ENCODE data around the gene LCN10.
"Not testable (repeated sequence)": the region's sequence is repeated elsewhere in the genome, so short reads cannot be mapped to it uniquely, and the experiment has no call there.

Gene LCN10

DNA sequence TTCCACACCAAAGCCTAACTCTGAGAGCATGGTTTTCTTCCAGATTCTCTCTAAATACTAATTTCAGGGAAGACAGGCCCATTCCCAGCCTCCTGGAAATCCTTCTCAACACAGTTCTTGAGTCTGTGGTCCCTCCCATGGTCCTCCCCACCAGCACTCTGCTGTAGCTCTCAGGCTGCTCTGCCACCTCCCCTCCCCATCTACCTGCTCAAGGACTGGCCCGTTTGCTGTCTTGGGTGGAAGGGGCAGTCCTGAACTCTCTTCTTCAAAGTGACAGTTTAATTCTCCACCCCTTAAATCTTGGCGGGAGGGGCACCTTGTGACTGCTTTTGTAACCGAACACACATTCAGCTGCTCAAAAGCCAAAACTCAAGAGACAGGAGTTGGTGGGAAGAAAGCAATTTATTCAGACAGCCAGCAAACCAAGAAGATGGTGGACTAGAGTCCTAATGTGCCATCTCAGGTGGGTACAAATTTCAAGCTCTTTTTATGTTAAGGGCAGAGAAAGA, 29.2 kb upstream of the LCN10 start:
- no peak for DNase-seq

DNA sequence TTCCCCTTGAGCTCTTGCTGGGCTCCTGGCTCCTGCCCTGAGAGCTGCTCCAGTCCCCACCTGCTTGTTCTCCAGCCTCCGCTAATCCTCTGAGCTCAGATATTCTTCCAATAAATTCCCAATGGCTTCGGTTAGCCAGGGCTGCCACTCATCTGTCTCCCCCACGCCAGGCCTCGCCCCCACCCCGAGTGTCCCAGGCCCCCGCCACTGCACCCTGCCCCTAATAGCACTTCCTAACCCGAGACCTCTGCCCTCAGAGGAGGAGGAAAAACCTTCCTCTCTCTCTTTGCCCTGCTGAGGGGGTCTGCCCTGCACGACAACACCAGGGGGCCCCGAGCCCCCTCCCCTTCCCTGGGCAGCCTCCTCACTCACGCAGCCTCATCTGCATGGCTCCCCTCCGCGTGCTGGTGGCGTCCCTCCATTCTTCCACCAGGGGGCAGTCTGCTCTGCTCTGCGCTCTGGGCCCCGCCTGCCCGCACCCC, 27.0 kb upstream of the LCN10 start:
- DNase-seq, result no peak

DNA sequence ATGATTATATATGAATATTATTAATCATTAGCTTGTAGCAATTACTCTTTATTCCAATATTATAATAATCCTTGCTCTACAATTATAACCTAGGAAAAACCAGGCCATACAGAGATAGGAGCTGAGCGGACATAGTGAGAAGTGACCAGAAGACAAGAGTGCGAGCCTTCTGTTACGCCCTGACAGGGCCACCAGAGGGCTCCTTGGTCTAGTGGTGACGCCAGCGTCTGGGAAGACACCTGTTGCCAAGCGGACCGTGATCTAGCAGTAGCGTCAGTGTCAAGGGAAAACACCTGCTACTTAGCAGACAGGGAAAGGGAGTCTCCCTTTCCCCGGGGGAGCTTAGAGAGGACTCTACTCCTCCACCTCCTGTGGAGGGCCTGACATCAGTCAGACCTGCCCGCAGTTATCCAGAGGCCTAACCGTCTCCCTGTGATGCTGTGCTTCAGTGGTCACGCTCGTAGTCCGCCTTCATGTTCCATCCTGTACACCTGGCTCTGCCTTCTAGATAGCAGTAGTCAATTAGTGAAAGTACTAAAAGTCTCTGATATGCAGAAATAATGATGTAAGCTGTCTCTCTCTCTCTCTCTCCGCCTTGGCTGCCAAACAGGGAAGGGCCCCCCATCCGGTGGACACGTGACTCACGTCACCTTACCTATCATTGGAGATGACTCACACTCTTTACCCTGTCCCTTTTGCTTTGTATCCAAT, 23.8 kb upstream of the LCN10 start:
- DNase-seq, result not testable (repeated sequence)

DNA sequence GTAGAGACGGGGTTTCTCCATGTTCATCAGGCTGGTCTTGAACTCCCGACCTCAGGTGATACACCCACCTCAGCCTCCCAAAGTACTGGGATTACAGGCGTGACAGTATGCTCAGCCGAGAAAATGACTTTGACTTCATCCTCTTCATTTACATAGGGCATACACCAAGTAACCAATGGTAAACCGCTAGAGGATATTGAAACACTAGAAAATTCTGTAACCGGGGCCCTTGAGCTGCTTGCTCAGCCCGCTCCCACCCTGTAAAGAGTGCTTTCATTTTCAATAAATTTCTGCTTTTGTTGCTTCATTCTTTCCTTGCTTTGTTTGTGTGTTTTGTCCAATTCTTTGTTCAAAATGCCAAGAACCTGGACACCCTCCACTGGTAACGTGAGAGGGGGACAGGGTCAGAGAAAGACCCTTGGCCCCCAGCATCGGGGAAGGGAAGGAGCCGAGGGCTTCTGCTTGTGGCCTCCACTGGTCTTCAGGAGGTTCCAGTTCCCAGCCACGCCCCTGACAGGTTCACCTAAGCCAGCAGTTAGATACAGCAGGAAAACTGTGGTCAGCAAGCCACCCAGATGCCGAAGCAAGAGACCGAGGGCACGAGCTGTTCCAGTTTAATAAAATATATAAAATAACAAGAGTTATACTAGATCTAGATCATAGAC, 23.1 kb upstream of the LCN10 start:
- DNase-seq, result not testable (repeated sequence)

DNA sequence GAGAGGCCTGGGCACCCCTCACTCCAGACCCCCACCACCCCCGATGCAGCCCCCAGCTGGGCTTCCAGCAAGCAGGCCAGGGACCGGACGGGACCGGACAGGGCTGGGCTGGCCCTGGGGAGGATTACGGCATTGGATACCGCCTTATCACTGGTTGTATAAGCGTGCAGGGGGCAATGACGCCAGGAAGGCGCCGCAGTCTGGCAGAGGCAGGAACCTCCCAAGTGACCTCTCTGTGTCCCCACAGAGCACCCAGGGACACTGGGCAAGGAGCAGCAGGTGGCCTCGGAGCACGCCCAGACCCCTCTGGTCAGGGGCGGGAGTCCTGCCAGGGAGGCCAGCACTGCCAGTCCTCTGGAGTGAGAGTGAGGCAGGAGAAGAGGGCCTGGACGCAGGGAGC, 22.3 kb upstream of the LCN10 start:
- no peak for DNase-seq

DNA sequence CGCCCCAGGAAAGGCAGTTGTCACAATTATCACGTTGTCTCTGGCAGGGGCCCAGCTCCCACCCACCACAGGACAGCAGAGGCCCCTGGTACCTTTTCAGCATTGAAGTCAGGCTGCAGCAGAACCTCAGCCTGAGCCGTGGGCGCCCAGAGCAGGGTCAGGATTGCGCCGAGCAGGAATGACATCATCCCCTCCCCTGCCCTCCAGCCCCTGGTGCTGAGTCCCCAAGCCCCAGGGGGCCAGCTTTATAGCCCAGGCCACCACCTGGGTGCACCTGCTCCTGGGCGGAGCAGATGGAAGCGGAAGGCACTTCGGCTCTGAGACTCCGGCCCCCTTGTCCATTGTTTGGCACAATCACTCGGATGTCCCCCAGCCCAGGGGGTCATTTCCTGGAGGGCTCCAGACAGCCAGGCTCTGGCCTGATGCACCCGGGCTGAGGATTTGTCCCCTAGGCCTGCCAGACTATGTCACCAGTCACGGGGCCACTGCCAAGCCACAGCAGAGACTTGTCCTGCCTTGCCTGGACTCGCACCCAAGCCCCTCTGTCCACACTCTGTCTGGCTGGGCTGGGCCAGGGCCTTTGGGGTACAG, 21.7 kb upstream of the LCN10 start, which contains the start of gene LCN15:
Gene LCN15, minus strand, starts transcription at position 218 of the 591 bp plus-strand sequence. Its CDS starts 30 bp downstream, at position 188.
- DNase-seq, result no peak

DNA sequence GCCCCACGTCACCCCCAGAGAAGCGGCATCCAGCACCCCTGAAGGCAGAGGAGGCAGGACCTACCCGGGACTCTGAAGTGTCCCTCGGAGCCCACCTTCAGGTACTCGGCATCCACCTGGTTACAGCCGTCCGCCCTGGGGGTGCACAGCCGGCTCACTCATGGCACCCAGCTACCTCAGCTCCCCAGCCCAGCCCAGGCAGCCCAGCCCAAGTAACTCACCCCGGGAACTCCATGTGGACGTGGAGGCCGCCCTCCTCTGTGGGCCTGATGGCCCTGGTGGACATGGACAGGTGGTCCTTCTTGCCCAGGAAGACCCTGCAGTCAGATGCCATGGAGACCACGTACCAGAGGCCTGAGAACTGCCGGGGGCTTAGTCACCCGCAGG, 20.9 kb upstream of the LCN10 start:
- no peak for DNase-seq

DNA sequence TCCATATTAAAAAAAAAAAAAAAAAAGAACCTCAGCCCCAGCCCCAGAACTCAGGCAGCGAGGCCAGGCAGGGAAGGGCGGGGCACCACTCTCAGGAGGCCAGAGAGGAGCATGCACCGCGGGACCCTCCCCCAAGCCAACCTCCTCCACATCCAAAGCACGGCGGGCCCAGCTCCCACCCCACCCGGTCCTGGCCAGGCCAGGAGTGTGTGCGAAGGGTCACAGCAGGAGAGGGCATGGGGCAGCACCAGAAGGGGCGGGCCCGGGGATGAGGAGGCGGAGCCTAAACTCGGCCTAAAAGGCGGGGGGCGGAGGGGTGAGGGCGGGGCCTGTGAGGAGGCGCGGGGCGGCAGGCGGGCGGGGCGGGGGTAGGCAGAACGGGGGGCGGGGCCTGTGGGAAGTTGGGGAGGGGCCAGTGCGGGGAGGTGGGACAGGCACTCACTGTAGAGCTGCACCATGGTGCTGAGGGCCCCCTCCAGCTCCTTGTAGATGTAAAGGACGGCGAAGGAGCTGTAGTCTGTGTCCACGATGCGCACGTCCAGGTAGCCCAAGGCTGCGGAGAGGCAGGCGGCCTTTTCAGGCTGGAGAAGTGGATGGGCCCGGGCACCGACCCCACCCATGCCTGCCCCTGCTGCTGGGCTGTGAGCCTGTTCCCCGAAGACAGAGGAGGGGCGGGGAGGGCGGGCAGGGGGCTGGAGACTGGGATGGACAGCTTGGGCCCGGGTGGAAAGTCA, 20.3 kb upstream of the LCN10 start:
- peak; percentile 57 for DNase-seq

DNA sequence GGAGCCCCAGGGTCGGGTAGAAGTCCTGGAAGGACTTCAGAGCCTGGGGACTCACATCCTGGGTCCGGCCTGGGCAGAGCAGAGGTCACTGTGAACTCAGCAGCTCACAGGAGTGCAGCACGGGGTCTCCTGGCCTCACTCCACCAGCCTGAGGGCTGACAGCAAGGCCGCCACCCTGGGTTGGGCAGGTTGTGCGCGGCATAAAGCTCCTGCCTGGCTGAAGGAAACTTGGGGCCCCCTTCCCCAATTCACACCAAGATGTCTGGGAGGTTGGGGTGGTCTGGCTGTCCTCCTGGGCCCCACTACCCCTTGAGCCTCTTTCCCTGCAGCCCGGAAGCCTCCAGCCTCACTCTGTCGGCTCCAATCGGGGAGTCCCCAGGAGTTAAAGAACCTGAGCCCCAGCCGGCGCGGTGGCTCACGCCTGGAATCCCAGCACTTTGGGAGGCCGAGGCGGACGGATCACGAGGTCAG, 19.5 kb upstream of the LCN10 start:
- no peak for DNase-seq

DNA sequence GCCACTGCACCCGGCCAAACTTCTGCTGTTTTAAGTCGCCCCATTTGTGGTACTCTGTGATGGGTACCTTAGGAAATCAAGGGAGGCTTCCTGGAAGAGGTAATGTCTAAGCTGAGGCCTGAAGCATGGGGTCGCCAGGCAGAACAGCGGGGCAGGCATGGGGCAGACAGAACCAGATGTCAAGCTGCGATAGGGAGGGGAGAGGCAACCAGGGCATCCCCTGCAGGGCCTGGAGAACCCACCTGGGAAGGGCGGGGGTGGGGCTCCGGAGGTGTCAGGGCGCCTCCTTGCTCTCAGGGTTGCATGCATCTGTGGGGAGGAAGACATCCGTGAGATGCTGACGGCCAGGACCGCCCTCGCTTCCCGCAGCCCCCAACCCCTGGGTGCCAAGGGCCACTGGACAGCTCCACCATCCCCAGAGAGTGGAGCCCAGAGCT, 18.8 kb upstream of the LCN10 start:
- no peak for DNase-seq

DNA sequence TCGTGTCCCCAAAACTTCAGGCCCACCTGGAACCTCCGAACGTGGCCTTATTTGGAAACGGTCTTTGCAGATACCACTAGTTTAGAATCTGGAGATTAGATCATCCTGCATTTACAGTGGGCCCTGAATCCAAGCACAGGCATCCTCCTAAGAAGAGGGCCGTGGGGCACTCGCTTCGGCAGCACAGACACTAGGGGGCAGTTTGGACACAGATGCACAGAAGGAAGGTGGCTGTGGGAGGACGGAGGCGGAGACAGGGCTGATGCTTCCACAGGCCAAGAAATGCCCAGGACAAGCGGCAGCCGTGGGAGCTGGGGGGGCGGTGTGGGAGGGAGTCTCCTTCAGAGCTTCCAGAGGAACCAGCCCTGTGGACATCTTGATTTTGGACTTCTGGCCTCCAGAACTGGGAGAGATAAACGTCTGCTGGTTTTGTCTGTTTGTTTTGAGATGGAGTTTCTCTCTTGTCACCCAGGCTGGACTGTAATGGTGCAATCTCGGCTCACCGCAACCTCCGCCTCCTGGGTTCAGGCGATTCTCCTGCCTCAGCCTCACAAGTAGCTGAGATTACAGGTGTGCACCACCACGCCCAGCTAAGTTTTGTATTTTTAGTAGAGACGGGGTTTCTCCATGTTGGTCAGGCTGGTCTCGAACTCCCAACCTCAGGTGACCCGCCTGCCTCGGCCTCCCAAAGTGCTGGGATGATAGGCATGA, 18.2 kb upstream of the LCN10 start:
- DNase-seq, result not testable (repeated sequence)

DNA sequence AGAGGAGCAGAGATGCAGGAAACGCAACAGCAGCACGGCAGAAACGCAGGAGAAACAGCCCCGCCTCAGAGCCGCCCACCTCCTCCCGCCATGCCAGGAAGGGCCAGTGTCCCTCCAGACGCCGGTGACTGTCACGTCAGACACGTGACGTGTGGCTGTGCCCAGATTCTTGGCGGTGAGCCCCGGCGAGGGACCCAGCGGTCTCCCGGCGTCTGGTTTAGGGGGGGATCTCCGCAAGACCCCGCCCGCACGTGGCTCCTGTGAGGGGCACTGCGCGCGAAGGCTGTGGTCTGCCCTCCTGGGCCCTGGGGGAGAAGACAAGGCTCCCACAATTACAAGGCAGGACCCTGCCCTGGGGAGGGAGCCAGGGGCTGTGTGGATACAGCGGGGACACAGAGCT, 17.7 kb upstream of the LCN10 start:
- DNase-seq, result no peak

DNA sequence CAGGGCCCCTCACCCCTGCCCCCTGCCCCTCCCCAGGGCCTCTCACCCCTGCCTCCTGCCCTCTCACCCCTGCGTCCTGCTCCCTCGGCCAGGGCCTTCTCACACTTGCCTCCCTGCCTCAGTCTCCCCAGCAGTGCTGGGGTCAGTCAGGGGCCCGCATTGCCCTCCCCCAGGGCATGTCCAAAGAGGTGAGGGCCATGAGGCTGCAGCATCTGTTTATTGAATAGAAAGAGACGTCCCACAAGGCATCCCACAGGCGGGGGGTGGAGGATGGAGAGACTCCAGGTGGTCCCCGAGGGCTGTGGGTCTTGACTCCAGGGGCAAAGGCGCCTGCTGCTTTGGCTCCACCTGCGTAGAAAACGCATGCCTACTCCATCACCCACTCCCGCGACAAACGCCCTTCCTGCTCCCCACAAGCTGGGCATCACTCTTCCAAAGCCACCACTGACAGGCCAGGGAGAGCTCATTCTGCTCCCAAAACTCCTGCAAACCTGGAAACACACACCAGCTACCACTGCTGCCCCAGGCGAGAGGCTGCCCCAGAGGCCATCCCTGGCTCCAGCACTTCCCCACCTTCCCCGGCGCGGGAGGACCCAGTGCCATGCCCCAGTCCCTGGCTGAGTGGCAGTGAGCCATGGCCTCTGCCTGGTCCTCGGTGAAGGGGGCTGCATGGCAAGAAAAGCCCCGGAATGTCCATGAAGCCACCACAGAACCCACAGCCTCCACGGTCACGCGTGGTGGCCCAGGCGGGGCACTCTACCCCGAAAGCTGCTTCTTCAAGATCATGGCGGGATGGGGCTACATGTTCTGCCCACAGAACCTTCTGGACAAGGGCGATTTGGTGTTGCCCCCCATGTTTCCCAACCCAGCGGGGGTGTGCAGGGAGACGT, 16.9 kb upstream of the LCN10 start:
- no peak for DNase-seq

DNA sequence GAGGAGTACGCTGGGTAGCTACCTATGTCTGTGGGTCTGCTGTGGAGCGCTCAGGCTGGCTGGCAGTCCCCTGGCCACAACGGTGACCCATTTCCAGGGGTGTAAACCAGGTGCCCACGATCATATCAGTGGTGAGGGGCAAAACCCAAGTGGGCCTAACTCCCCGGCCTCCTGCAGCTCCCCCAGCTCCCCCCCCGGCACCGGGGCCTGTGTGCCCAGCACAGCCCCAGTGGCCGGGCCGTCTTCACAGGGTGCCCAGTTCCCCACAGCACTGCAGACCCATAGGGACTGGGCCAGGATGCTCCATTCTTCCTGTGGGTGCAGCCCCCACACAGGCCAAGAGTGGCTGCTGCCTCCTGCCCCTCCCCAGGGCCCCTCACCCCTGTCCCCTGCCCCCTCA, 16.3 kb upstream of the LCN10 start:
- DNase-seq, result no peak

DNA sequence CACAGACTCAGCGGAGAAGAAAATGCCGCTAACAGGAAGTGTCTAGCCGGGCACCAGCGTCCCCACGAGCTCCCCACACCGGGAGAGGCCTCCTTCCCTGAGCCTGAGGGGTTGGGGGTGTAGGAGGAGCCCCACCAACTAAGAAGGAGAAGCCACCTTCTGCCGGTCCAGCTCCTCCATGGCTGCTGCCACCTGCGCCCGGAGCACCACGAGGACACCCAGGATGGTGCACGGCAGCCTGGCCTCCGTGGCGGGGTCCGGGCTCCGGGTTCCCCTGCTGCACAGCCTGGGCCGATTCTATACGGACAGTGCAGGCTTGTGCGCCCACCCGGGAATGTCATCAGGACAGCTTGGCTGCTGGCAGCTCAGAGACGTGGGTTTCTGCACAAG, 15.0 kb upstream of the LCN10 start:
- peak; percentile 49 for DNase-seq

DNA sequence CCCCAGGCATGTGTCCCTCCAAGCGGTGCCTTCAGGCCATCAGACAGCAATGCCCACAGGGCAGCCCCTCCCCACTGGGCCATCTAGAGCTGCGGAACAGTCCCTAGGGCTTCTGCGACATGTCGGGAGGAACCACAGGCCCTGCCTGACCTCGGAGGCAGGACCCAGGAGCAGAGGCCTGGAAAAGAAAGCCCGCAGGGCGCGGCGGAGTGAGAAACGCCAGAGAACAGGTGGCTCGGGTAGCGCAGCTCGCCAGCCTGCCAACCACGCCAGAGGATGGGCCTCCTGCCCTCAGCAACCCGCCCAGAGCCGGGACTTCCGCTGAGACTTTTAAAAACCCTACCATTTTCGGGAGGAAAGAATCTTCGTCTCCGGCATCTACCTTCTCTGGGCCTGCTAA, 14.6 kb upstream of the LCN10 start:
- DNase-seq, result no peak

DNA sequence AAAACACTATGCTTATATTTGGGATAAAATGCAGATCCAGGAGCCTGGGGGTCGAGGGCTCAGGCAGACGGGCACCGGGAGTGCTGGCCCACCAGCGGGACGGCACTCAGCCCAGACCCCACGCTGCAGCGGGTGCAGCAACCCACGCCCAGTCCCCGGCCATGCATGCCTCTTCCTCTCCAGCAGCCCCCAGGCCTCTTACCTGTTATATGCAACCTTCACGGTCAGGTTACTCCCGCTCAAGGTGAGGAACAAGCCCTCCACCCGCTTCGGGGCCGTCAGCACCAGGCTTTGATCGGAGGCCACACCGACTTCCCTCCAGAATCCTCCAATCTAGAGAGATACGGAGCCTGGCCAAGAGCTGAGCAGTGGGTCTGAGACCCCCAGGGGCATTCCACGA, 14.1 kb upstream of the LCN10 start:
- no peak for DNase-seq

DNA sequence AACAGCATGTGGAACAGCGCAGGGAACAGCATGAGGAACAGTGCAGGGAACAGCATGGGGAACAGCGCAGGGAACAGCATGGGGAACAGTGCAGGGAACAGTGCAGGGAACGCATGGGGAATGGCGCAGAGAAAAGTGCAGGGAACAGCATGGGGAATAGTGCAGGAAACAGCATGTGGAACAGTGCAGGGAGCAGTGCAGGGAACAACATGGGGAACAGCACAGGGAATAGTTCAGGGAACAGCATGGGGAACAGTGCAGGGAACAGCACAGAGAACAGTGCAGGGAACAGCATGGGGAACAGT, 13.3 kb upstream of the LCN10 start:
- no peak for DNase-seq

DNA sequence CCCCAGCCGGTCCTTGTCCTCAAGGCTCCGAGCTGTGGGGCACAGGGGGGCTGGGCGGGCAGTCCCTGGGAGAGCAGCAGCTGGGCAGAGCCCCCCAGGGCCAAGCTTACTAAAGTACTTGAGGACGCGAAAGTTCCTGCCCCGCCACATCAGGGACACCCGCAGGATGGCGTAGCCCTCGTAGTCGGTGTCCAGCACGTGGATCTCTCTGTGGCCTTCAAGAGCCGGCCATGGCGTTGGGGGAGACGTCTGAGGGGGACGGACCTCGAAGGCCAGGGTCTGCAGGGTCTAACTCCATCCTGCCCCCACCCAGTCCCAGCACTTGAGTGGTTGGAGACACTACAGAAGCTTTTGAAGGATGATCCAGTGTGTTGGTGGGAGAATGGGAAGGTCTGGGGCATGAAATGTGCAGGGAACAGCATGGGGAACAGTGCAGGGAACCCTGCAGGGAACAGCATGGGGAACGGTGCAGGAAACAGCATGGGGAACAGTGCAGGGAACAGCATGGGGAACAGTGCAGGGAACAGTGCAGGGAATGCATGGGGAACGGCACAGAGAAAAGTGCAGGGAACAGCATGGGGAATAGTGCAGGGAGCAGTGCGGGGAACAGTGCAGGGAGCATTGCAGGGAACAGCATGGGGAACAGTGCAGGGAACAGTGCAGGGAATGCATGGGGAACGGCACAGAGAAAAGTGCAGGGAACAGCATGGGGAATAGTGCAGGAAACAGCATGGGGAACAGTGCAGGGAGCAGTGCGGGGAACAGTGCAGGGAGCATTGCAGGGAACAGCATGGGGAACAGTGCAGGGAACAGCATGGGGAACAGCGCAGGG, 12.8 kb upstream of the LCN10 start:
- DNase-seq, result not testable (repeated sequence)
